T follicular helper cell (primary cell): ENCODE data around the gene GALK1.
"Not testable (repeated sequence)": the region's sequence is repeated elsewhere in the genome, so short reads cannot be mapped to it uniquely, and the experiment has no call there.

Experiments
- DNase-seq: peaks from one replicate; pipeline ENCODE4 v3.0.0-alpha.2; 2020; ENCODE audit warnings: low read depth
- total RNA-seq, 2 experiments: gene quantifications; one replicate each; lab custom pipeline; 2026; lab: John Stamatoyannopoulos, UW

Gene GALK1
- 6.8 to 18.1 reads per million in 2 experiments for total RNA-seq

DNA sequence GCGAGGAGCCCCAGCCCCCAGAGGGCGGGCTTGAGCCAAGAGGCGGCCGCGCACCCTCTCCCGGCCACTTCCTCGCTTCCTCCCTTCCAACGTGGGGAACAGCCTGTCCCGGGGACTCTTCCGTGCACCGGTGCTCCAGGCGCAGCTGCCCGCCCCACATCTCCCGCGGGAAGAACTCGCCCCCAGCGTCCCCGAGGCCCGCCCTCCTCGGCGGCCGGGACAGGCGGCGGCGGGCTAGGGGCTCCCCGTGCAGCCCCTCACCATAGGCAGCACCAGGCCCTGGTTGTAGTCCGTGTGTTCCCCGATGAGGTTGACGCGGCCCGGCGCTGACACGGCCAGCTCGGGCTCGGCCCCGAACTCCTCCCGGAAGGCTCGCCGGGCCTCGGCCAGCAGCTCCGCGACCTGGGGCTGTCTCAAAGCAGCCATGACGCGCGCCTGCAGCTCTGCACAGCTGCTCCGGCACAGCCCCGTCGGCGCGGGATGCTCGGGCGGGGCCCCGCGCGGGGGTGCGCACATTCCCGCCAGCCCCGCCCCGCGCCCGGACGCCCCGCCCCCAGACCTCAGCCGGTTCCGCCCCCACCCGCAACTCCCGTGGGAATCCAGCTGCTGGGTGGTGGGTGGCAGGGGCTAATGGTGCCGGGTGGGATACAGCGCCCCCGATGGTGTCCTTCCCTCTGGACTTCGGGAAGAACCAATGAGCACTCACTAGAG is at the start of gene GALK1:
GALK1 (minus strand) TSS at position 482 of the 711 bp plus-strand sequence; CDS start at position 426, 56 bp downstream.
- DNase-seq = peak; percentile 65

- DNase-seq = no peak
These were observed 49.0 kb upstream of the GALK1 start for GRCh38 chr17:75814021-75814395.

- no peak for DNase-seq
These were observed 48.4 kb upstream of the GALK1 start for GRCh38 chr17:75813081-75814020.

GRCh38 chr17:75812096-75813013 is 47.4 kb upstream of the GALK1 start:
- DNase-seq = no peak

DNA sequence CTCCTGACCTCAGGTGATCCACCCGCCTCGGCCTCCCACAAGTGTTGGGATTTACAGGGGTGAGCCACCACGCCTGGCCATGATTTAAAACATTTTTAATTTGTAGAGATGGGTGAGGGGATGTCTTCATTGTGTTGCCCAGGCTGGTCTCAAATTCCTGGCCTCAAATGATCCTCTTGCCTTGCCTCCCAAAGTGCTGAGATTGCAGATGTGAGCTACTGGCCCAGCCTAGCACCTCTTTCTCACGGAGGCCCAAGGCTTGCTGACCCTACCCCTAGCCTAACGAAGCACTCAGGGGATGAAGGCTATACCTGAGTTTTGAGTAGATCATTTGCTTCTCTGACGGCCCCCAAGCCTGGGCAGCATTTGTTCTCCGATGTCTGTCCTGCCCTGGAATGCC is 46.2 kb upstream of the GALK1 start:
- DNase-seq = no peak

- not testable (repeated sequence) for DNase-seq
These were observed 45.8 kb upstream of the GALK1 start for GRCh38 chr17:75810756-75811155.

DNA sequence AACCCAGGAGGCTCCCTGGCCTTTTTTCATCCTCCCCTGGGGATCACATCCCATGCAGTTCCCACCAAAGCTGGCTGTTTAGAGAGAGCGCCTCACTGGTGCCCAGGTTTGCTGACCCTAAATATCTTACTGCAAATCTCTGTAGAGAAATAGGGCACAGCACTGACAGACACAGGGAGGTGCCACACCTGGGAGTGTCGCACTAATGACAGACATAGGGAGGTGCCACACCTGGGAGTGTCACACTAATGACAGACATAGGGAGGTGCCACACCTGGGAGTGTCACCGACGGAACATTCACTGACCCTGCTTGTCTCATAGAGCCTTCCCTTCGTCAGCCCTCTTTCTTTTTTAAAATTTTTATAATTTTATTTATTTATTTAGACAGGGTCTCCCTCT is 45.2 kb upstream of the GALK1 start:
- DNase-seq = no peak

- no peak for DNase-seq
These were observed 44.7 kb upstream of the GALK1 start for GRCh38 chr17:75809631-75810111.

DNA sequence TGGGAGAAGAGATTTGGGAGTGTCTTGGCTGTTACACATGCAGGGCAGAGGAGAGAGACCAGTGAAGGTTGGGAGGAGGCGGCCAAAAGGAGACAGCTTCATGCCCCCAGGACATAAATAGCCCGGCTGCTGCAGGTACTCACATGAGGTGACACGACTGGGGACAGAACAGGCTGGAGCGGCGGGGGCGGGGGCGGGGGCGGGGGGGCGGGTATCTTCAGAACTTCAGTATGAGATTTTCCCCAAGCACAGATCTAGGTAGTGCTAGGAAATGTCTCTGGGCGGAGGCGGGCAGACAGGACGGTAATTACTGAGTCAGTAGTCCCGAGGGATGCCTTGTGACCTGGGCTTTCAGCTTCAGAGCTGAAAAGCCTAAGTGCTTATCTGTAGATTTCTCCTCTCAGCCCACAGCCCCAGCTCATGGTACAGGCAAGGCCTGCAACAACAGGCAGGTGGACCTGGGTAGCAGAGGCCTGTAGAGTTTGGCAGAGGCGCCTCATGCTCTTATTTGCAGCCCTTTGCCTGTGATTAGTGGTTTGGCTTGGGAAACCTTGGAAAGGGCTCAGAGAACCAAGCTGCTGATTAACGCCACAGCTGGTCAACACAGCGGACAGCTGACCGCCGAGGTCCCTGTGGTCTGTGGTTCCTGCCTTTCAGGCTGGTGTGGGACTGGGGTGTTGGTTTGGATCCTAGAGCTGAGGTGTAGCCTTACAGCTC is 44.1 kb upstream of the GALK1 start:
- no peak for DNase-seq

DNA sequence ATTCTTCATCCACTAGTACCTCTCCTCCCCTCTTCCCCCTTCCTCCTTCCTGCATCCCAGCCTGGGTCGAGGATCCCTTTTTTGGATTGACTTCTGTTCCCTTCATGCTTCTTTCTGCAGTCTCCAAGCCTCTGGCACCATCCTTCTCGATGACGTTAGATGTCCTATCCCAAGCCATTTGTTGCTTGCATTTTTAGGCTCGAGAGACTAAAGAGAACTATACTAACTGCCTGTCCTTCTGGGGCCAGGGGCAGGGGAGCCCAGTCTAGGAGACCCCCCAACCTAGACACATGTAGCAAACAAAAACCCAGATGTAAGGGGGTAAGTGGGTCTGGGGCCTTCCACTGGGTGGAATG is 43.5 kb upstream of the GALK1 start:
- DNase-seq = no peak

- DNase-seq = no peak
These were observed 42.9 kb upstream of the GALK1 start for GRCh38 chr17:75807861-75808260.

DNA sequence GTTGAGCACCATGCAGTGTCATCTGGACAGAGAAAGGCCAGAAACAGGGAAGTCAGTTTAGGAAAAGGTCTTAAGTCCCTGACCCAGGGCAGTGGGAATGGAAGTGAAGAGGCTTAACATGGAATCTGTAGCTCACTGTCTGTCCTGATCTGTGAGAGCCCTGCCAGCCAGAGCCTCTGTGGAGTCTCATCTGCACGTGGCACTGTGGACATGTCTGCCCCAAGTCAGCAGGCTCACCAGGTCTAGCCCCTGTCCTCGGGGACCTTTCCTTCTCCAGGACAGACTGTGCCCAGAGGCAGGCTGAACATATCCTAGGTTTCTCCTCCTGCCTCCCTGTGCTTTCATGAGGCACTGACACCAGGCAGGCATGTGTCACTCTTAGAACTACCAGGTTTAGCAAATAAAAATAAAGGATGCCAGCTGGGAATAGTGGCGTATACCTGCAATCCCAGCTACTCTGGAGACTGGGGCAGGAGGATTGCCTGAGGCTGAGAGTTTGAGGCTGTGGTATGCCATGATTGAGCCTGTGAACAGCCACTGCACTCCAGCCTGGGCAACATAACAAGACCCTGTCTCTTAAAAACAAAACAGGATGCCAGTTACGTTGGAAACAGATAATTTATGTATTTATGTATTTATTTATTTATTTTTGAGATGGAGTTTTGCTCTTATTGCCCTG is 42.0 kb upstream of the GALK1 start:
- no peak for DNase-seq

GRCh38 chr17:75803883-75804282 is 38.9 kb upstream of the GALK1 start:
- DNase-seq = no peak

GRCh38 chr17:75799402-75799801 is 34.4 kb upstream of the GALK1 start:
- DNase-seq = no peak

DNA sequence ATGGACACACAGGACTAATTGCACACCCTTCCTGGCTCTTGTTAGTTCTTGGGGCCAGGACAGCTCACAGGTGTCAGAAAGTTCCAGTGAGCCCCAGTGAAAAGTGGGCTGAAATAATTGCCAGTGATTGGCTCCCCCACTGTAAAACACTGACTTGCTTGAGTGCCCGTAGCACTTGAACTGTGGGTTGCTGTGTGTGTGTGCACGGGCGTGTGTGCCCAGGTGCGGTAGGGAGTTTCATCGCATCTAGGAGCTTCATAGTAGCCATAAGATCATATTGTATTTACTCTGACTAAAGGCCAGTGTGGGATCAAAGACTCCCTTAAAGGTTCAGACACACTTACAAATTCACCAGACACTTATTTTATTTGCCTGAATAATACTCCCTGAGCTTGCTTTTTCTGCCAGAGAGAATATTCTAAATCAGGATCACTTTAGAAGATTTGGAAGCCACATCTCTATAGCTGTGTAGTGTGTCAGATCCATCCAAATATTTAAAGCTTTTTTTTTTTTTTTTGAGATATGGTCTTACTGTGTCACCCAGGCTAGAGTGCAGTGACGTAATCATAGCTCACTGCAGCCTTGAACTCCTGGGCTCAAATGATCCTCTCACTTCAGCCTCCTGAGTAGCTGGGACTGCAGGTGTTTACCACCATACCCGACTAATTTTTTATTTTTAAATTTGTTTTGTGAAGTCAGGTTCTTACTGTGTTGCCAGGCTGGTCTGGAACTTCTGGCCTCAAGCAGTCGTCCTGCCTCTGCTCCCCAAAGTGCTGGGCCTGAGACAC is 31.0 kb upstream of the GALK1 start:
- DNase-seq = no peak

DNA sequence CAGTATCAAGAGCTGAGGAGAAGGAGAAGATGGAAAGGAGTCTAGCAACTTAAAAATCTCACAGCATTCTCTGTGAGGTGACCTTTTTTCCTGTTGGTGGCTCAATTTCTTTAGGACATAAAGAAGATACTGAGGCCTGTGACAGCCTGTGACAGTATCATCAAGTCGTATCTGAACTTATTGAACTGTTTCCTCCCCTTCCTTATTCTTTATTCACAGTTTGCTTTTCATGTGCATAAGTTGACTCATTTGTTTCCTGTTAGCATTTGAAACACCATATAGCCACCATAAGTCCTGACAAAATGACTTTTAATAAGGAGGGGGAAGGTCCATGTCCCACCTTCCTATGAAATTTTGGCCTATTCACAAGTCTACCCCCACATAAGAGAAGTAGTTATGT is 28.5 kb upstream of the GALK1 start:
- no peak for DNase-seq

GRCh38 chr17:75791254-75791653 is 26.3 kb upstream of the GALK1 start:
- DNase-seq = no peak

DNA sequence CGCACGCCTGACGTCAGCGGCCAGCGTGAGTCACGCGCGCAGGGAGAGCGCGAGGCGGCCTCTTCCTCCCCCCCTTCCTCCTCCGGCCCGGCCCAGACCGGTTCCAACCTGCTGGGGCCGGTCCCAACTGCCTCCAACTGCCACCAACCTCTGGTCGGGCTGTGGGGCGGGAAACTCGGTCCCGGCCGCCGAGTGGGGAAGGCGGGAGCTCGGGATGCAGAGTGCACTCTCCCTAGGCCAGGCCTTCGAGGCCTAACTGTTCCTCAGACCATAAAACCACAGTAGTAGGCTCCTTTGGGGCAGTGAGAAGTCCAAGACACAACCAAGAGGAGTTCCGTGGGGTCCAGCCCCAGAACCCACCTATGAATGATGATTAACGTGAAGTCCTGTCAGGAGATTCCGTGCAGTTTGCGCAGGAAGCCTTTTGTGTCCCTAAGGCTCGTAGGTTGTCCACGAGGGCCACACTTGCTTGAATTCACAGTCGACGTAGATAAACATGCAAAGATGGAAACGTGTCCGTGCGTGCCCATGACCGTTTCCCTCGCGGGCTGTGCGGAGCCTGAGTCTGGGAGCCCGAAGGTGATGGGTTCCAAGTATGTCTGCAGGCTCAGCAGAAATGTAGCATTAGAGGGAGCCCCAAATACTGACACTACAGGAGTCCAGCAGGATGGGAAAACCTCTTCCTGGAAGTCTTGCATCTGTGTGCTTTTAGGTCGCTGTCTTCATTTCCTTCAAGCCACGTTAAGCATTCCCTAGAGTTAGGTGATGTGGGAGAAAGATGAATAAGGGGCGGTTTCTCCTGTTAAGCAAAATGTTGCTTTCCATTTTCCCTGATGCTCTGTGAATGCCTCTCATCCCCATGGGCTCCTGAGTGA is 20.3 kb upstream of the GALK1 start:
- DNase-seq = peak; percentile 90
